ENCODE measurements around the gene RNF150. TPM values are rescaled to one million over a fixed set of nuclear protein-coding genes. Genes with fewer than 3 reads are reported as not detected.

Gene RNF150
- total RNA-seq, 2 donors from 2014 or later = 11.7 to 12.3 TPM

DNA sequence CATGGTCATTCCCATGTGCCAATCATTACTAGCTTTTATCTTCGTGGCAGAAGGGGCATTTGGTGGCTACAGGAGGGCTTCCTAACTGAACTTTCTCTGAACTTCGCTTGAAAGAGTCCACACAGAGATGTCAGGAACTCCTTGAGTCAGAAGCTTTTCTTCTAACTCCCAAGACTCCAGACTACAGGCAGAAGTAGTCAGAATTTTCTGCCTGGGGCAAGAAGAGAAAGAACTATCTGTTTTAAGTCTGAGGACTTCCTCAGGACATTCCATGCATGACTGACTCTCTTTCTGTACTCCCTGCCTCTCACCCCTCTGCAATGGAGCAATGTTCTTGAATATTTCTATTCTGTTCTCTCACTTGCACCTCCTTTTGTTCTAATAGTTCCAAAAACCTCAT, 206.6 kb downstream of the RNF150 start:
- Histone ChIP-seq H3K27me3 (replicated peaks; ENCODE audit: insufficient read depth) (no peaks in the 10 kb centered on the region), H3K4me1 (replicated peaks) (no peaks in the 10 kb centered on the region), H3K4me3 (no peak overlapping the region), H3K27ac (no peak overlapping the region), H3K9me3 (no peaks in the 10 kb centered on the region), H3K36me3 (no peaks in the 10 kb centered on the region)
- WGBS = 73% methylated on average over 2 of the region's 2 CpGs
- DNase-seq (ENCODE audit: low spot score) = no peak
- intact Hi-C loops (cut with DNase I) = no loop called here
- TF ChIP-seq, protein P1, sequence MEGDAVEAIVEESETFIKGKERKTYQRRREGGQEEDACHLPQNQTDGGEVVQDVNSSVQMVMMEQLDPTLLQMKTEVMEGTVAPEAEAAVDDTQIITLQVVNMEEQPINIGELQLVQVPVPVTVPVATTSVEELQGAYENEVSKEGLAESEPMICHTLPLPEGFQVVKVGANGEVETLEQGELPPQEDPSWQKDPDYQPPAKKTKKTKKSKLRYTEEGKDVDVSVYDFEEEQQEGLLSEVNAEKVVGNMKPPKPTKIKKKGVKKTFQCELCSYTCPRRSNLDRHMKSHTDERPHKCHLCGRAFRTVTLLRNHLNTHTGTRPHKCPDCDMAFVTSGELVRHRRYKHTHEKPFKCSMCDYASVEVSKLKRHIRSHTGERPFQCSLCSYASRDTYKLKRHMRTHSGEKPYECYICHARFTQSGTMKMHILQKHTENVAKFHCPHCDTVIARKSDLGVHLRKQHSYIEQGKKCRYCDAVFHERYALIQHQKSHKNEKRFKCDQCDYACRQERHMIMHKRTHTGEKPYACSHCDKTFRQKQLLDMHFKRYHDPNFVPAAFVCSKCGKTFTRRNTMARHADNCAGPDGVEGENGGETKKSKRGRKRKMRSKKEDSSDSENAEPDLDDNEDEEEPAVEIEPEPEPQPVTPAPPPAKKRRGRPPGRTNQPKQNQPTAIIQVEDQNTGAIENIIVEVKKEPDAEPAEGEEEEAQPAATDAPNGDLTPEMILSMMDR (IDR thresholded peaks at IDR 0.05) = no peak
- TF ChIP-seq POLR2A (IDR thresholded peaks at IDR 0.05) (no peak), POLR2AphosphoS5 (IDR thresholded peaks at IDR 0.05) (no peak)

DNA sequence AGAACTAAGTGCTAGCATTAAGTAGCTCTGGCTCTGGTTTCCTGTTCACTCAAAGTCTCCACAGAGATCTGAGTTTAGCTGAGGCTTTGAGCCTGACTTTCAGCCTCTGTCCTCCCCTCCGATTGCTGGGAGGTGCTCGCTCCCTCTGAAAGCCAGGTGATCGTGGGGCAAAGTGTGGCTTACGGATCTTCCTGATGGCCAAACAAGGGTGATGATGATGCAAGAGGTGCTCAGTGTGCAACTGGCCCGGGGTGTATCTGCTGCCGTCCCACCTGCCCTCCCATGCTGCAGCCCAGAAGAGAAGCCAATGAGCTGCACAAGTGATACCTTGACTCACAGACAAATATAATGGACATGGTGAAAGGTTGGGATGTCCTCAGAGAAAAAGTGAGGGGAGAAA, 207.9 kb downstream of the RNF150 start:
- H3K9me3 ChIP-seq = no peaks in the 10 kb centered on the region
- no peaks in the 10 kb centered on the region for H3K36me3 ChIP-seq
- no peaks in the 10 kb centered on the region for H3K4me1 ChIP-seq (replicated peaks)
- WGBS = 82% methylated on average over 6 of the region's 6 CpGs
- H3K27ac ChIP-seq = no peak overlapping the region
- TF ChIP-seq, protein P1 (IDR thresholded peaks at IDR 0.05) = no peak
- no peak for TF ChIP-seq POLR2A (IDR thresholded peaks at IDR 0.05)
- no peak for TF ChIP-seq POLR2AphosphoS5 (IDR thresholded peaks at IDR 0.05)
- no peak overlapping the region for H3K4me3 ChIP-seq
- intact Hi-C loops (cut with DNase I) = no loop called here
- no peaks in the 10 kb centered on the region for H3K27me3 ChIP-seq (replicated peaks; ENCODE audit: insufficient read depth)
- no peak for DNase-seq (ENCODE audit: low spot score)

DNA sequence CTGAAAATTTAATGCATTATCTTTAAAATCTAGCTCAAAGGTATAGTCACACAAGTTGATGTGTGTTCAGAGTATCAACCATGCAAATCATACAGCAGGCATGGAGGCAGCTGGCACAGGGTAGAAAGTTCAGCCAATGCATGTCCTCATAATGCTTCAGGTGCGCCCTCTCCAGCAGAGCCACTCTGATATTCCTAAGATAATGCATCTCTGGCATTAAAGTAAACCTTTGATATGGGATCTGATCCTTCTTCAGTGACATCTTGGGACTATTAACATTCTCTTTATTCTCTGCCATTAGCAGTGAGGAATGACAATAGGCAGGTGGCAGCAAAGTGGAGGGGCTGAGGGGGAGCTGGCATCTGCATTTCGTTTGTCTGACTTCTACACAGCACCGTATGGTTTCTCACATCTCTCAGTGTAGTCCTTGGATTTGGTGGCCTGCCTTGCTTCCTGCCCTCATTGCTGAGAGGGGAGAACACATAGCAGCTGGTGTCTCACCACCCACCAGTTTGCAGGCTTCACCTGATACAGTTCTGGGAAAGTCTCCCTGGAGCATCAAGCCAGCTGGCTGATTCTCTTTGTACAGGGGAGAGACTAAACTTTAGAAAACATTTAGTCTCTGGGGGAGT, 208.4 kb downstream of the RNF150 start:
- H3K9me3 ChIP-seq = no peaks in the 10 kb centered on the region
- no peak overlapping the region for H3K4me3 ChIP-seq
- TF ChIP-seq, protein P1 (IDR thresholded peaks at IDR 0.05) = no peak
- no peak for TF ChIP-seq POLR2A (IDR thresholded peaks at IDR 0.05)
- no peak for TF ChIP-seq POLR2AphosphoS5 (IDR thresholded peaks at IDR 0.05)
- H3K4me1 ChIP-seq (replicated peaks) = no peaks in the 10 kb centered on the region
- intact Hi-C loops (cut with DNase I) = no loop called here
- no peak for DNase-seq (ENCODE audit: low spot score)
- H3K27ac ChIP-seq = no peak overlapping the region
- no peaks in the 10 kb centered on the region for H3K36me3 ChIP-seq
- 44% methylated on average over 3 of the region's 3 CpGs for WGBS
- no peaks in the 10 kb centered on the region for H3K27me3 ChIP-seq (replicated peaks; ENCODE audit: insufficient read depth)

DNA sequence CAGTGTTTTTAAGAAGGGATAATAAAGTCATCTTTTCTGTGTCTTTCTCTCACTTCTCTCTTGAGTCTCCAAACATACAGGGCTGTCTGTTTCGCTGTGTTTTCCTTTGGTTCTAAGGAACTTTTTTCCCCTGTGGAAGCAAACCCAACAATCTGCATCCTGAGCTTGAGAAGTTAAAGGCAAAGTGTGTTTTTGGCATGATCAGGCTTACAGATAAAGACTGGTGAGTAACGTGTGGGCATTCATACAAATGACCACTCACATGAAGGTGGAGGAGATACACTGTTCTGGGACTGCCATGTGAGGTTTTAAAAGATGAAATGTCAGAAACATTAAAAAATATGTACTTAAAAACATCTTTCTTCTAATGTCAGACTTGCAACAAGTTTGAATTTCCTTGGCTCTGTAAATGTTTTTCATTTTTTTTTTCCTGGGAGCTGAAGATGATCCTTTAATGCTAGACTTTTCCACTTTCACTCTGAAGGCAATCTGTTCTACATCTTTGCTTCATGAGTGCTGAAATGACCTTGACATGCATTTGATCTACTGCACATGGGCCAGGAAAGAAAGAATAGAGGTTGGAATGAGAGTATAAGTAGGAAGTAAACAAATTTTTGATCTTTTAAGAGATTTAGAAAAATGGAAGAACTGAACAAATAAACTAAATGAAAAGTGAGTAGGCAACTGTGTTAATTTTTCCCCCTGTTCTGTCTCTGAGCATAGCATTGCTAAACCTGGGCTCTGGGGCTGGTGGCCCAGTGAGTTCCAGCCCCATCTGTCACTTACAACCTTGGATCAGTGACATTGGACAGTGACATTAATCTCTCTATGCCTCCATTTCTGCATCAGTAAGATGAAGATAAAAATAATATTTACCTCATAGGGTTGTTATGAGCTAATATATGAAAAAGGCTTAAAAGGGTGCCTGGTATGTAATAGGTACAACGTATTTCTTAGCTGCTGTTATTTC, 226.0 kb downstream of the RNF150 start:
- Histone ChIP-seq H3K27ac (no peak overlapping the region), H3K9me3 (no peaks in the 10 kb centered on the region), H3K36me3 (no peaks in the 10 kb centered on the region), H3K4me1 (replicated peaks) (no peaks in the 10 kb centered on the region), H3K27me3 (replicated peaks; ENCODE audit: insufficient read depth) (no peaks in the 10 kb centered on the region), H3K4me3 (no peak overlapping the region)
- DNase-seq (ENCODE audit: low spot score) = no peak
- 52% methylated on average over 3 of the region's 3 CpGs for whole genome bisulfite sequencing
- intact Hi-C loops (cut with DNase I) = no loop called here
- TF ChIP-seq POLR2AphosphoS5 (IDR thresholded peaks at IDR 0.05) (no peak), POLR2A (IDR thresholded peaks at IDR 0.05) (no peak)
- TF ChIP-seq, protein P1 (IDR thresholded peaks at IDR 0.05) = no peak
